Stimulated activated naive CD4-positive, alpha-beta T cell (primary cell): ENCODE data around the gene ODAD4.
"Not testable (repeated sequence)": the region's sequence is repeated elsewhere in the genome, so short reads cannot be mapped to it uniquely, and the experiment has no call there.

Experiments
- DNase-seq, 6 experiments: peaks; one replicate each; lab custom pipeline; 2025; lab: John Stamatoyannopoulos, UW

ODAD4 gene

DNA sequence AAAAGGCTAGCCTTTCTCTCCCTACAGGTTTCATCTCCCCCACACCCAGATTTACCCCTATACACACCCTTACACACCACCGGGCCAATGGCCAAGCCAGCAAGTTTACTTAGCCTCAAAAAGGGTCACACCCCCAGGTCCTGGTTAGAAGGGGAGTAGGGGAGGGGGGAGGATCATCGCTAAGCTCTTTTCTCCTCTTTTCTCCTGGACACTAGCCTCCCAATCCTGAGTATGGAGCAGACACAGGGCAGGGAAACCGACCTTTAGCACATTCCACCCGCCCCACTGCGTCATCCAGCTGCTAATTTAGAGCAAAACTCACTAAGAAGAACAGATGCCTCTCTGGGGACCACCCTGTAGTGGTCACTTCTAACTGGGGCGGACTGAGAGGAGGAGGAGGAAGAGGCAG, 16.1 kb upstream of the ODAD4 start:
- no peak for DNase-seq

DNA sequence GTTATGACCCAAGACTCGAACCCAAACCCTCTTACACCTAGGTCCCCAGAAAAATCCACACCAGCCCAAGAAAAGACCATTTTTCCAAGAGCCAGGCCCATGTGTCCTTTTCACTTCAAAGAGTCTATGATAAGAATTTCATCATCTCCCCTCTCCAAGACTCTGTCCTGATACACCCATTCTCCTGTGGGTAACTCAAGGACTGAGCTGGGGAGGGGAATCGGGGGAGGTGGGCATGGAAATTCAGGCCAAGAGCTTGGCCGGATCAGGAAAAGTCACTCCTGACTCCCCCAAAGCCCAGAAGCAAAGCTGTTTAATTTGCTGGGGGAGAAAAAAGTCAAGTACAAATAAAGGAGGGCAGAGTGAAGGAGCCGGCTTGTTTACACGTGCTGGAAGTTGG, 15.4 kb upstream of the ODAD4 start:
- no peak for DNase-seq

DNA sequence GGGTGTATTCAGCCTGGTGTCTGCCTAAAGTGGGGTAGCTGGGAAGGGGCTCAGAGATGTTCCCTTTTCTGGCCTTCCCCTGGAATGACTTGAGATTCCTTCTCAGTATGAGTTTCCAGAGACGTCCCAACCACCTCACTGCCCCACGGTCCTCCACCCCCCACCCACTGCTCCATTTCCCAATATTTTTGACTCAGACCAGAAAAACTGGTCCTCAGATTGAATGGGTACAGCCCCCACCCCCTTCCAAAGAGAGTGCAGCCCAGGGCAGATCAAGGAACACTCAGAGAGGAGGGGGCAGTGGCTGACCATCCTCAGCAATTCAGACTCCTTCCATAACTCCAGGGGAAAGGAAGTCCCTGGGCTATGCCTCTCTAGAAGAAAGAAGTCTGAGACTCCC, 14.9 kb upstream of the ODAD4 start:
- DNase-seq, result no peak

DNA sequence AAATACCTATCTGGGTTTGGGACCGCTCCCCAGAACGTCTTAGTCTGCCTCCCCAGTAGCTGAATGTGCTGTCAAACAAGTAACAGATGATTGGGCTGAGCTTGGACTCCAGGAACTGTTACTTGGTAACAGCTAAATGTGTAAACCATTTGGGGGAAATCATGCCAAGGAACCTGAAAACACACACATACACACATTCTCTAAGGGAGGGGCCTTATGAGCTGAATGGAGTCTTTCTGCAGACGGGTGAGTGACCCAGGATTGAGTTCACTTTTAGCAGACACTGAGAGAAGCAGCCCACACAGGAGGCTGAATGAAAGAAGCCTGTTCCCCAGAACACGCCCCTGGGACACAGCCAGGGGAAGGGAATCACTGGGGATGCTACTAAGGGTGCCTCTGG, 13.2 kb upstream of the ODAD4 start:
- no peak for DNase-seq

DNA sequence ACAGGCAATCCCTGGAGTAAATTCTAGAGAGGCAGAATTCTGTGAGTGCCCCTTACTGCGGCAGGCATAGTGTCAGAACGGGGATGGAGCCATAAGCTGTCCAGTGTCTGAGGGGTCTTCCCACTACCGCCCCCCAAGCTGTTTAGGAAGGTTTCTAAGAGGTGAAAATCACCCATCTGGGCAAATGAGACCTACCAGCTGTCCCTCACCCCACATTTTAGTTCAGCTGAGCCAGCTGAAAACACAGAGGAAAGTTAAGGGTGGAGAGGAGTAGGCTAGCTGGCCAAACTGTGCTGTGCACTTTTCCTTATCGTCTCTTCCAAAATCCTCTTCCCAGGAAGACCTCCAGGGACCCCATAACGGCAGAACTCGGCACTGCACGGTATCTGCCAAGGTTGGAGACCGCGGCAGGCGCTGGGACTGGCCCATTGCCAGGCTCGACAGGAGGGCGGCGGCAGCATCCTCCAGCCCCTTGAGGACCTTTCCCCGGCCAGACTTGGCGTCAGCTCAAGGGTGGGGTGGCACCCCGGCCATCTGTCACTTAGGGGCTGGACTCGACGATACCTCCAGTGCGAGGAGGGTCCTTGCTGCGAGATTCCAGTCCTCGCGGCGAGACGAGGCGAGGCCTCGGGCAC, 12.6 kb upstream of the ODAD4 start:
- peak in 3 of 6 experiments; percentile 9 to 44 (median 36) for DNase-seq

DNA sequence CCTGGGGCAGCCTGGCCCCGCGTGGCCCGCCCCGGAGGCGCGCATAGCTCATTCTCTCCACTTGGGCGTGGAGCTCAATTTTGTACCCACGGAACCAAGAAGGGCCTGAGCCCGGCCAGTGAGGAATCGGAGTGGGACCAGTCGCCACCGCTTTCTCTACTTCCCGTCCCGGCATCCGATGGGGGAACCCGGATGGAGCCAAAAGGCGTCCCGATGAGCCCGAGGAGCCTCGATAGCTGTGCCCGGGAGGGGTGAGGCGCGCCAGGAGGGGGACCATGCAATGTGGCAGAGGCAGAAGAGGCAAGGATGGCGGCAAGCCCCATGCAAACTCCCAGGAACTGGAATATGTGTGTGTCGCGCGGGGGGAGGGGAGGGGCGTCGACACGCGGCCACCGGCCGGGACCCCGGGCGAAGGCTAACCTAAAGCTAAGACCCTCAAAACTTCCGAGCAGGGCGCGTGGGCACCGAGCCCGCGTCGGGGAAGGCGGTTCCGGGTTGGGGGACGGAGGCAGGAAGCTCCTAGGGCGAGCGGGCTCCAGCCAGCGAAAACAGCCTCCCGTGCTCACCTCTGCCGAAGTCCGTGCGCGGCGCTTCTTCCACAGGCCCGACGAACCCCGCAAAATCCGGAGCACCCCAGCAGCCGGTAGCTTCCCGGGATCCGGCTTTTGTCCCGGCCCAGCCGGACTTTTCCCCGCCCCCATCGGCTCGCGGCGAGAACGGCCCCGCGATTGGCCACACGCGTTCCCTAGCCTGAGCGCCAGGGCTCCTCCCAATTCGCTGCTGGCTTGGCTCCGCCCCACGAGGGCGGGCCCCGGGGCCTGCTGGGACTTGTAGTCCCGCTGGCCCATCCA, 11.9 kb upstream of the ODAD4 start, which contains the start of gene ACLY:
Gene ACLY, minus strand, starts transcription at position 638 of the 851 bp plus-strand sequence. CDS start 5,078 bp downstream, outside the sequence.
- DNase-seq, result peak; percentile 85 to 94 (median 90)

DNA sequence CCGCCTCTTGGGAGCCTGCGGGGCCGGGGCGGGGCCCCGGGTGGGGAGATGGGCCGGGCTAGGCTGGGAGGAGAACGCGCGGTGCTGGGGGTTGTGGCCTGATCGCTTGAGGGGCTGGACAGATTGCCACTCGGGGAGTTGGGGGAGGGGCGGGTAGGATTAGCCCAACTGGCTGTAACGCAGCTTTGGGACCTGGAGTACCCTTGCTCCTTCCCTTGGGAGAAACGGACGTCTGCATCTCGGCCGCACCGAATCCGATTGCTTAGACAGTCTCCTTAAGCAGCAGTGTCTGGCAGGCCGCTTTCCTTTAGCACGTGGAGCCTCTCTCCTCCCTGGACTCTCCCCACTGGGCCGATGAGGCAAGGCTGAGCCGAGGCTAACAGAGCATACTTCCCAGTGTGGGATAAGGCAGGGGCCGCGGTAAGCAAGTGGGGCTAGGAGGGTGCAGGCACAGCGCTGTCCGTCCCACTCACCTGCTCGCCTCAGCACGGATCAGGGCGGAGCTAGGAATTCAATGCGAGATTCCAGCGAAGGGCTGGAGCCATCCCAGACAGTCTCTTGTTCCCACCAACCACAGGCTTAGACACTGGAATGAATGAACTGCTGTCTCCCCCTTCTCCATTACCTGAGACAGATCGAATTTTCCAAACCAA, 11.1 kb upstream of the ODAD4 start:
- DNase-seq, result no peak

DNA sequence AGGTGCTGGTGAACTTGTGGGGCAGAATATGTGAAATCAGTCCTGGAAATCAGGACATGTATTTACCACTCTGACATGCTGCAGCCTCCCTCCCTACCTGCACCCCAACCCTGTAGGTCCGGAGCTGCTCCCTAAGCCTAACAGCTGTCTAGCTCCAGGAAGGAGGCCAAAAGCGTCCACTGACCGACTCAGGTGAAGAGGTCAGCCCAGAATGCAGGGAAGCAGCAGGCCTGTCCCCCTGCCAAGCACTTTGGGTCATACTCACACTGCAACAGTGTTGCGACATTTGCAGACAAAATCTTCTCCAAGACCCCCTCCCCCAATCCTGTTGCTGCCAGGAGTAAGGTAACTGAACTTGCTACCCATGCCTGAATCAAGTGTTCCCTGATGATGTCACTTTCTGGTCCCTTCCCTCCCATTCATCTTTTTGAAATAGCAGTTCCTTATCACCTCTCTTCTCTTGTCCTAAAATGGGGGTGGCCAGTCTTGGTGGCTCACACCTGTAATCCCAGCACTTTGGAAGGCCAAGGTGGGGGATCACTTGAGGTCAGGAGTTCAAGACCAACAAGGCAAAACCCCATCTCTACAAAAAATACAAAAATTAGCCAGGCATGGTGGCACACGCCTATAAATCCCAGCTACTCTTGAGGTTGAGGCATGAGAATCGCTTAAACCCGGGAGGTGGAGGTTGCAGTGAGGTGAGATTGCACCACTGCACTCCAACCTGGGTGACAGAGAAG, 10.4 kb upstream of the ODAD4 start:
- DNase-seq, result no peak

DNA sequence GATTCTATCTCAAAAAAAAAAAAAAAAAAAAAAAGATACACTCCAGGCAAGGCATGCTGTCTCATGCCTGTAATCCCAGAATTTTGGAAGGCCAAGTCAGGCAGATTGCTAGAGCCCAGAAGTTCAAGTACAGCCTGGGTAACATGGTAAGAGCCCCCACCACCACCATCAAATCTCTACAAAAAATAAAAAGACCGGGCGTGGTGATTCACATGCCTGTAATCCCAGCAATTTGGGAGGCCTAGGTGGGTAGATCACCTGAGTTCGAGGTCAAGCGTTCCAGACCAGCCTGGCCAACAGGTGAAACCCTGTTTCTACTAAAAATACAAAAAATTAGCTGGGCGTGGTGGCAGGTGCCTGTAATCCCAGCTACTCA, 9.8 kb upstream of the ODAD4 start:
- no peak for DNase-seq

DNA sequence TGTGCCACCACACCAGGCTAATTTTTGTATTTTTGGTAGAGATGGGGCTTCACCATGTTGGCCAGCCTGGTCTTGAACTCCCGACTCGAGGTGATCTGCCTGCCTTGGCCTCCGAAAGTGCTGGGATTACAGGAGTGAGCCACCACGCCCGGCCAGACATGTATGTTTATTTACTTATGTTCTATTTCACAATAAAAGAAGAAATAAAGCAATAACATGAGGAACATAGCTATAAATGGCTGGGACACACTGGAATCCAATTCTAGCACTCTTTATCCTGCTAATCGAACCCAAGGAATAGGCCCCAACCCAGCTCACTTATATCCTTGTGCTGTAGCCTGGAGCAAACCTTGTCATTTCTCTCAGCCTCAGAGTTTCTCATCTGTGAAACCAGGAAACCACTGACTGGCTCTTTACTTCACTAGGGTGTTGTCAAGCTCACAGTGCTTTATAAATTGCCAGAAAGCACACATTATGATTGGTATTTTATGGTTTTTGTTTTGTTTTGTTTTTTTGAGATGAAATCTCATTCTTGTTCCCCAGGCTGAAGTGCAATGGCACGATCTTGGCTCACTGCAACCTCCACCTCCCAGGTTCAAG, 4.3 kb upstream of the ODAD4 start:
- no peak for DNase-seq

DNA sequence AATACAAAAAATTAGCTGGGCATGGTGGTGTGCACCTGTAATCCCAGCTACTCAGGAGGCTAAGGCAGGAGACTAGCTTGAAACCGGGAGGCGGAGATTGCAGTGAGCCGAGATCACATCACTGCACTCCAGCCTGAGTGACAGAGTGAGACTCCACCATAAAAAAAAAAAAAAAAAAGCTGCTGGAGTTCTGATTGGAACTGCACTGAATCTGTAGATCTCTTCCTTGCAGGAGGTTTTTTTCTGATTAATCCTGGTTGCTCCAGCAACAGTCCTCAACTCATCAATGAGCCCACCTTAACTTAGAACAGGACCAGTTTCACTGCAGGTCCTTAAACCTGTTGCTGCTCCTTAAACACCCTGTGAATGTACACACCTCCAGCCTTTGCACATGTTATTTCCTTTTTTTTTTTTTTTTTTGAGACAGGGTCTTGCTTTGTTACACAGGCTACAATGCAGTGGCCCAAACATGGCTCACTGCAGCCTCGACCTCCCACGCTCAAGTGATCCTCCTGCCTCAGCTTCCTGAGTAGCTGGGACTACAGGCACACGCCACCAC, 1.6 kb upstream of the ODAD4 start:
- no peak for DNase-seq

DNA sequence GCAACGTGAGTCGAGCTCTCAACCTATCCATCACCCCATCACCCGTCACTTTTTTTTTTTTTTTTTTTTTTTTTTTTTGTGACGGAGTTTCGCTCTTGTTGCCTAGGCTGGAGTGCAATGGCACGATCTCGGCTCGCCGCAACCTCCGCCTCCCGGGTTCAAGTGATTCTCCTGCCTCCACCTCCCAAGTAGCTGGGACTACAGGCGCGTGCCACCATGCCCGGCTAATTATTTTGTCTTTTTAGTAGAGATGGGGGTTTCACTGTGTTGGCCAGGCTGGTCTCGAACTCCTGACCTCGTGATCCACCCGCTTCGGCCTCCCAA, 378 bp downstream of the ODAD4 start:
- not testable (repeated sequence) for DNase-seq

DNA sequence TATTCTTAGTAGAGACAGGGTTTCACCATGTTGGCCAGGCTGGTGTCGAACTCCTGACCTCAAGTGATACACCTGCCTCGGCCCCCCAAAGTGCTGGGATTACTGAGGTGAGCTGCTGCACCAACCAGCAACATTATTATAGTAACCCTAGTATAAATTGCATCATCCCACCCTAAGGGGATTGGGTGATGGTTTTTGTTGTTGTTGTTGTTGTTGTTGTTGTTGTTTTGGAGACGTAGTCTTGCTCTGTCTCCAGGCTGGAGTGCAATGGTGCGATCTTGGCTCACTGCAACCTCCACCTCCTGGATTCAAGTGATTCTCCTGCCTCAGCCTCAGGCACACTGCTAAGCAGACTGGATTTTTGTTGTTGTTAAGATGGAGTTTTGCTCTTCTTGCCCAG, 1.3 kb downstream of the ODAD4 start:
- DNase-seq, result not testable (repeated sequence)

DNA sequence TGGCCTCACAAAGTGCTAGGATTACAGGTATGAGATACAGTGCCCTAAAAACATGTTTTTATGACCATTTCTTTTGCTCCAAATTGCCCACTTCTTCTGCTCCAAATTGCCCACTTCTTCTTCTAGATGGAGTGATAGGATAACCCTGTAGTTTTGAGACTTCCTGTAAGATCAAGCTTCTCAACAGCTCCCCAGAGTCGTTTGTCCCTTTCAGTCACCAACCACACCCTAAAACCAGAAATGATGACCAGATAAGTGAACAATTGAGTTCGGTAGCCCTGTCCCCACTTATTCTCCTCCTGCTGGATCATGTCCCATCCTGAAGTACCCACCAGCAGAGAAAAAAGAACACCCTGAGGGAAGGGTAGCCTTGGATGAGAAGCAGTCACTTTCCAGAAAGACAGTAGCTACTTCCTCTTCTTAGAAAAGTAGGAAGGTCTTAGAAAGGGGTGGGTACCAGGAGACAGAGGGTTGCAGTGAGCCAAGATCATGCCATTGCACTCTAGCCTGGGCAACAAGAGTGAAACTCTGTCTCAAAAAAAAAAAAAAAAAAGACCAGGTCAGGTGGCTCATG, 2.5 kb downstream of the ODAD4 start:
- DNase-seq, result no peak

DNA sequence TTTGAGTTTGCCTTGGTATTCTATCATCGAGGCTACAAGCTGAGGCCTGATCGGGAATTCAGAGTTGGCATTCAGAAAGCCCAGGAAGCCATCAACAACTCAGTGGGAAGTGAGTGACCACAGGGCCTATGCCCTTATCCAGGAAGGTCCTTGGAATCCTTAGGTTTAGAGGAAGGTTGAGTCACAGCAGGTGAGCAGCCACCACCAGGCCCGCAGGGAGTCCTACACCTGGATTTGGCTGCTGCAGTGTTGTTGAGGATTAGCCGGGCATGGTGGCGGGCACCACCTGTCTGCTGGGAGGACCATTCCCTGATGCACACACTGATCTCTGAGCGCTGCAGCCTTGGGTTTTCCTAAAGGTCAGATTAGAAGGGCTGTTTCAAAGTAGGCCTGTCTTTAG, 5.2 kb downstream of the ODAD4 start:
- no peak for DNase-seq

DNA sequence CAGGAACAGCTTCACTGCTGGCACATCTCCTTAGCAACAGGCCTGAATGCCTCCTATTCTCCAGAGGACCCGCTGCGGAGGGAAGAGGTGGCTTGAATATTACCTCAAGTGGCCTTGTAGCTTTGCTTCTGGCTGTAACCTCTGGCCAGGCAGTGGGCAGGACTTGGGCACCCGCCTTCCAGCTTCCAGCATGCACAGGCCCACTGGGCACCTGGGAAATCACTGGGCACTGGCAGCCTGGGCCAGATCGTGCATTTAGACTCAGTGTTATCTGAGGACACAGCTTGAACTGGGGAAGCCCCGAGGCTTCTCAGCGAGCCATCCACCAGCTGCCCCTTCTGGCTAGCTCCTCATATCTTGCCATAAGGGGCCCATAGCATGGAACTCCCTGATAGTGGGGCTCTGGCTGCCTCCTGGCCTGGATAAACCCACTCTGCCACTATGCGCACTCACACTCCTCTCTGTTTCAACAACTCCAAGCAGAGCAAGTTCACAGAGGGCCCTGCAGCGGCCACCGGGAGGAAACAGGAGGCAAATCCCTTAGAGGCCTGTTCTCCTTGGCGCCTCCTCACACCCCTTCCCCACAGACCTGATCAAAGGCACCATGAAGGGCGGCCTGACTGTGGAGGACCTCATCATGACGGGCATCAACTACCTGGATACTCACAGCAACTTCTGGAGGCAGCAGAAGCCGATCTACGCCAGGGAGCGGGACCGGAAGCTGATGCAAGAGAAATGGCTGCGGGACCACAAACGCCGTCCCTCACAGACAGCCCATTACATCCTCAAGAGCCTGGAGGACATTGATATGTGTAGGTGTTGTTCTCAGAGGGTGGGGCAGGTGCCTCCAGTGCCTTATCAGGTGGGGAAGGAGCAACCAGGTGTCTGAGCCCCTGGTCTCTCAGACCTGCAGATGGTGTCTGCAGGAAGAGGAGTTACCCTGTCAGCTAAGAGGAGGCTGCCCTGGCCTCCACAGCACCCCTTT, 7.8 kb downstream of the ODAD4 start:
- no peak for DNase-seq

DNA sequence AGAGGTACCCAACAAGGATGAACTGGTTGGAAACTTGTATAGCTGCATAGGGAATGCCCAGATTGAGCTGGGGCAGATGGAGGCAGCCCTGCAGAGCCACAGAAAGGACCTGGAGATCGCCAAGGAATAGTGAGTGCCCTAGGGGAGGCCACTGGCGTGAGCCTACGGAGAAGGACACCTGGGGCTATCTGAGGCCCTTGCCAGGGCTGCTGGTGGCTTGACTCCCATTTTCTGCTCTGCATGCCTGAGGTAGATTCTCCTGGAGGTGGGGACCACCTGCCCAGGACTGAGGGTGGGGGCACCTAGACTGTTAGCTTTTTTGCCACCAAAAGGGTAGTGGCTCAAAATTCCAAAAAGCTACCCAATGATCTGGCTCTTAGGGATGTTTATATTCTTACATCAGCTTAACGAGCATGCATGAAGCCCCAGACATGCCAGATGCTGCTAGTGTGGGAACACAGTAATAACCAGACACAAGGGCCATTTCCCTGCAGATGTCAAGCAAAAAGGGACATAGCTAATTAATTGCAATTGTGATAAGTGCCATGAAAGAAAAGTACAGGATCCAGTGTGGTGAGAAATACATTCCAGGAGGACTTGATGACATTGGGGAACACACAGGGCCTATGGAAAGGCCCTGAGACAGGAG, 8.8 kb downstream of the ODAD4 start:
- no peak for DNase-seq

DNA sequence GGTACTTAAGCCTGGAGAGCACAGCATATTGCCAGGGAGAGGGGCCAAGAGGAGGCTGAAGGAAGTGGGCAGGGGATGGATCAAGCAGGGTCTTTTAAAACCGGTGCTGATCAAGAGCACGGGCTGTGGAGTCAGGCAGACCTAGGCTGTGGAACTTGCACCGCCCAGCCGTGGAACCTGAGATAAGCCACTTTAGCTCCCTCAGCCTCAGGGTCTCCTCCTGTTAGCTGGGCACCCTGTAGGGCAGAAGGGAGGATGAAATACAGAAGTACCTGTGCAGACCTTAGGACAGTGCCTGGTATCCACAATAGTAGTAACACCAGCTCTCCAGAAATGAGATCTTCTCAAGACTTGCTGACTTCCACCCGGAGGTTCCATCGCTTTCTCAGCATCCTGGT, 9.3 kb downstream of the ODAD4 start:
- DNase-seq, result no peak

DNA sequence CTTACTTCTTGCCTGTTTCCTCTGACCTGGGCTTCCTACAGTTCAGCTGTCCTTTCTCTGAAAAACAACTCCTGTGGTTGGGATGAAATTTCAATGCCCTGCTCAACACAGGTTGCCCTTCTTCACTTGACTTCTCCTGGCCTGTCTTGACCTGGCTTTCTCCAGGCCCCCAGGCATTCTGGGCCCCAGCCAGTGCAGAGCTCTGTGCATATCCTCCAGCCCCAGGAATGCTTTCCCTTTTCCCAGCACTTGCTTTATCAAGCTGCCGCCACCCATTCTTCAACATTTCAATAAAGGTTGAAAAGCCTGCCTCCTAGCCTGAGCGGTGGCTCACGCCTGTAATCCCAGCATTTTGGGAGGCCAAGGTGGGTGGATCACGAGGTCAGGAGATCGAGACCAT, 10.8 kb downstream of the ODAD4 start:
- no peak for DNase-seq
